ENCODE results near the gene UMODL1. TPM values are rescaled to one million over a fixed set of nuclear protein-coding genes. Genes with fewer than 3 reads are reported as not detected.
"Not testable (repeated sequence)": the region's sequence is repeated elsewhere in the genome, so short reads cannot be mapped to it uniquely, and the experiment has no call there.

Gene UMODL1
- total and polyA plus RNA-seq, 2 experiments from 2014 or later, result 0.15 to 0.47 TPM

DNA sequence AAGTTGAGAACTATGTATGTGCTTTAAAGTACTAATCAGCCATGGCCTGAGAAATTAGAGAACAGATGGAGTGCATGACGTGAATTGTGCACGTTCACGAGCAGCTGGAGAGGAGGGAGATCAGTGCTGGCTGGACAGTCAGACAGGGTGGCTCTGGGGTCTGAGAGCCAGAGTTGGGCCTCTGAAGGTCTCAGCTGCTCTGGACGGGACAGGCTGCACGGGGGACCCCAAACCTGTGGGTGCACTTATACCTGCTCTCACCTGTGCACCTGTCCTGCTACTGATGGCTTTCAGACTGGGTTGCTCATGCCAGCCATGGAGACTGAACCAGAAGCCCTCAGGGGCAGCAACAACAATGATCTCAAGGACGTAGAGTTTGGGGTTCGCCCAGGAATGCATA is 43.5 kb downstream of the UMODL1 start:
- Histone ChIP-seq H3K36me3 (replicated peaks; ENCODE audit: insufficient read depth, low read depth) (no peaks in the 10 kb centered on the region), H2AFZ (no peak overlapping the region), H3K9me3 (ENCODE audit: low read depth) (no peaks in the 10 kb centered on the region), H3K4me3 (no peak overlapping the region), H3K79me2 (no peaks in the 10 kb centered on the region), H3K4me1 (ENCODE audit: insufficient read depth) (no peaks in the 10 kb centered on the region), H3K4me2 (no peak overlapping the region), H3K27ac (no peak overlapping the region), H3K9me2 (replicated peaks; ENCODE audit: insufficient read depth) (no peaks in the 10 kb centered on the region), H3K27me3 (peaks cover 5% of the 10 kb centered on the region), H4K20me1 (ENCODE audit: insufficient read depth, poor library complexity, severe bottlenecking) (no peaks in the 10 kb centered on the region)
- 95% methylated on average over 7 of the region's 7 CpGs for WGBS (ENCODE audit: low lambda C conversion rate, missing lambda C conversion rate)
- DNase-seq (ENCODE audit: low spot score), result no peak
- TF ChIP-seq EZH2 (IDR thresholded peaks at IDR 0.05; ENCODE audit: borderline replicate concordance) (no peak), CTCF (IDR thresholded peaks at IDR 0.05; ENCODE audit: poor library complexity) (no peak), EZH2phosphoT487 (IDR thresholded peaks at IDR 0.05; ENCODE audit: low read depth, severe bottlenecking, unreplicated experiment) (no peak)

DNA sequence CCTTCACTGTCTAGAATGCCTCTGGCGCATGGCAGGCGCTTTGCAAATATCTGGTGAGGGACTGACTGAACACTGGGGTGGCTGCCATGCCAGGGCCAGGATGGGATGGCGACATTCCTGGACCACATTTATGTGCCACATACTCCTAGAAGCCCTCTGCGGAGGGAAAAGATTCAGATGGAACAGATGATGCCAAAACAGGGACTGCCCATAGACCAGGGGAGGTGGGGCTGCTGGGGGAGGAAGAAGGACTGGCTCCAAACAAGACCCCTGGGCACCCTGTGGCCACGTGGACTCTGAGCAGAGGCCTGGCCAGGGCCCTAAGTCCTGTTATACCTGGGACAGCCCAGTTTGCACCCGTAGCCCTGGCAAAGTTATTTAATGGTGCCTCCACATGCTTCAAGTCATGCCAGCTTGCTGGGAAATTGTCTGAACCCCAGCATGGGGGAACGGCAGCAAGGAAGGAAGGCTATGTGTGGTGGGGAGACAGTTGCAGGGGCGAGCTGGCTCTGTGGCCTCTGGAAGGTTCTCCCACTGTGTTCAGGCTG is 44.1 kb downstream of the UMODL1 start:
- H3K4me1 ChIP-seq (ENCODE audit: insufficient read depth), result no peaks in the 10 kb centered on the region
- no peak overlapping the region for H2AFZ ChIP-seq
- no peak overlapping the region for H3K4me2 ChIP-seq
- H3K27ac ChIP-seq, result no peak overlapping the region
- TF ChIP-seq EZH2phosphoT487 (IDR thresholded peaks at IDR 0.05; ENCODE audit: low read depth, severe bottlenecking, unreplicated experiment) (no peak), CTCF (IDR thresholded peaks at IDR 0.05; ENCODE audit: poor library complexity) (no peak), EZH2 (IDR thresholded peaks at IDR 0.05; ENCODE audit: borderline replicate concordance) (no peak)
- no peaks in the 10 kb centered on the region for H4K20me1 ChIP-seq (ENCODE audit: insufficient read depth, poor library complexity, severe bottlenecking)
- H3K79me2 ChIP-seq, result no peaks in the 10 kb centered on the region
- no peaks in the 10 kb centered on the region for H3K36me3 ChIP-seq (replicated peaks; ENCODE audit: insufficient read depth, low read depth)
- H3K4me3 ChIP-seq, result no peak overlapping the region
- no peak for DNase-seq (ENCODE audit: low spot score)
- 94% methylated on average over 8 of the region's 8 CpGs for WGBS (ENCODE audit: low lambda C conversion rate, missing lambda C conversion rate)
- peaks cover 5% of the 10 kb centered on the region for H3K27me3 ChIP-seq
- H3K9me3 ChIP-seq (ENCODE audit: low read depth), result no peaks in the 10 kb centered on the region
- H3K9me2 ChIP-seq (replicated peaks; ENCODE audit: insufficient read depth), result no peaks in the 10 kb centered on the region

DNA sequence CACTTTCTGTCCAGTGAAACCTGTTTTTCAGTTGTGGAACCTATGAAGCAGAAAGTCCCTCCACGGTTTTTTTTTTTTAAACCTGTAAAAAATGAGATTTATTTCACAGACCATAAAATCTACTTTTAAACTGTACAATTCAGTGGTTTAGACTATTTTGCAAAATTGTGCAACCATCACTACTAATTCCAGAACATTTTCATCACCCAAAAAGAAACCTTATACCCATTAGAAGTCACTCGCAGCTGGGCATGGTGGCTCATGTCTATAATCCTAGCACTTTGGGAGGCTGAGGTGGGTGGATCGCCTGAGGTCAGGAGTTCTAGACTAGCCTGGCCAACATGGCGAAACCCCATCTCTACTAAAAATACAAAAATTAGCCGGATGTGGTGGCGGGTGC is 45.4 kb downstream of the UMODL1 start:
- not testable (repeated sequence) for H3K9me2 ChIP-seq (replicated peaks; ENCODE audit: insufficient read depth); H3K4me3 ChIP-seq; H4K20me1 ChIP-seq (ENCODE audit: insufficient read depth, poor library complexity, severe bottlenecking); H3K79me2 ChIP-seq; H3K4me1 ChIP-seq (ENCODE audit: insufficient read depth); DNase-seq (ENCODE audit: low spot score); H3K9me3 ChIP-seq (ENCODE audit: low read depth); H3K27ac ChIP-seq; H2AFZ ChIP-seq; H3K4me2 ChIP-seq; H3K36me3 ChIP-seq (replicated peaks; ENCODE audit: insufficient read depth, low read depth); H3K27me3 ChIP-seq
- WGBS (ENCODE audit: low lambda C conversion rate, missing lambda C conversion rate), result 83% methylated on average over 6 of the region's 6 CpGs

DNA sequence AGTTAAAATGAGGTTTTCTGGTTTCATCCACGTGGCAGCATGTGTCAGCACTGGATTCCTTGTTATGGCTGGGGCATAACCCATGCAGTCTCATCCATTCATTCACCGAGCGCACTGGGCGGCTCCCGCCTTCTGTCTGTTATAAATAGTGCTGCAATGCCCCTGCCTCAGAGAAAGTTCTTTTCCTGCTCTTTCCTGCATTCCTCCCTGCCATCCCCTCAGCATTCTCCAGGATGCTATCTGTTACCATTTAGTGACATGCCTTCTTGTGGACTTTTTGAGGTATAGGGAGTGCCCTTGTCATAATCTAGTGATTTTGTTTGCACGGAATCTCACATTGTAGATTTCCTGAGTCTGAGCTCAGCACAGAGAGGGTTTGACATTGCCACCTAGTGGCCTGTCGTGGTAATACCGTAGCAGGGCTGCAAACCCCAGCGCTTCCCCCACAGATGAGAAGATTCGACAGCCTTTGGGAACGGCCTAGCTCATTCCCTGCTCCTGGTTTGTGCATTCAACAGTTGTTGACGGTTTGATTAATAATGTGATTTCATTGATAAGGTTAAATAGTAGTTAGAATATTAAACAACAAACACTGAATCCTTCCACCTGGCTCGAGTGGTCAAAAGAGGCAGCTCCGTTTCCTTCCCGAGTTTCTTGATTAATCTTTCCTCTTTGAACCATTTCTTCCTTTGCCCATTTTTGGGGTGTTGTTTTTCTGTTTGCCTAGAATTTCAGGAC is 46.3 kb downstream of the UMODL1 start:
- Histone ChIP-seq H3K36me3 (replicated peaks; ENCODE audit: insufficient read depth, low read depth) (no peaks in the 10 kb centered on the region), H3K9me2 (replicated peaks; ENCODE audit: insufficient read depth) (no peaks in the 10 kb centered on the region), H3K9me3 (ENCODE audit: low read depth) (no peaks in the 10 kb centered on the region), H3K4me3 (no peak overlapping the region), H3K4me2 (peak overlapping the region; percentile 55), H3K27me3 (peaks cover 5% of the 10 kb centered on the region), H2AFZ (no peak overlapping the region), H4K20me1 (ENCODE audit: insufficient read depth, poor library complexity, severe bottlenecking) (no peaks in the 10 kb centered on the region), H3K79me2 (no peaks in the 10 kb centered on the region), H3K4me1 (ENCODE audit: insufficient read depth) (no peaks in the 10 kb centered on the region), H3K27ac (no peak overlapping the region)
- peak; percentile 87 for DNase-seq (ENCODE audit: low spot score)
- TF ChIP-seq EZH2 (IDR thresholded peaks at IDR 0.05; ENCODE audit: borderline replicate concordance) (no peak), CTCF (IDR thresholded peaks at IDR 0.05; ENCODE audit: poor library complexity) (peak; percentile 92)
- 36% methylated on average over 15 of the region's 15 CpGs for WGBS (ENCODE audit: low lambda C conversion rate, missing lambda C conversion rate)
